Posterior vena cava (tissue), 2 donors: ENCODE measurements around the gene GALNT1. TPM values are rescaled to one million over a fixed set of nuclear protein-coding genes. Genes with fewer than 3 reads are reported as not detected.

ENCODE experiments used
- DNase-seq: peaks from one replicate; pipeline ENCODE4 v3.0.0-alpha.2; 2020; ENCODE audit warnings: low spot score
- intact Hi-C, 2 donors: fragments of 100-400 bp; cut with DNase I; formaldehyde crosslinking; loops; one replicate each; pipeline versions ENCODE4 v1.14.1 to v1.14.2; 2022 to 2023
- total RNA-seq, 2 donors: library from RNA; stranded (reverse); fragmentation: NEBNext Ultra II Directional; extraction: Animal tissue kit (Norgen Biotek cat#: 25700); gene quantifications; one replicate each; pipeline ENCODE4 v1.2.1, GENCODE V29; 2021
- donor health status: DM: yes; HTN: yes; CAD: no.
- donor health status: DM: yes; HTN: yes; CAD: no.

GALNT1 gene
- total RNA-seq, 2 donors from 2014 or later, result 53.8 to 54.0 TPM

GRCh38 chr18:35610724-35611123, 29.2 kb downstream of the GALNT1 start:
- intact Hi-C loops, result no loop called here
- DNase-seq, result no peak

GRCh38 chr18:35611518-35611917, 30.0 kb downstream of the GALNT1 start:
- no peak for DNase-seq
- intact Hi-C loops, result no loop called here

- intact Hi-C loops, result no loop called here
Measured at GRCh38 chr18:35616074-35616473, 34.5 kb downstream of the GALNT1 start.

GRCh38 chr18:35616664-35617423, 35.3 kb downstream of the GALNT1 start:
- DNase-seq, result peak; percentile 81
- intact Hi-C loops, result no loop called here

More at GRCh38 chr18:35616074-35616473, 34.5 kb downstream of the GALNT1 start:
- DNase-seq, result no peak

GRCh38 chr18:35617865-35618264, 36.3 kb downstream of the GALNT1 start:
- DNase-seq, result no peak
- intact Hi-C loops, result no loop called here

- intact Hi-C loops, result no loop called here
Measured at GRCh38 chr18:35618289-35618688, 36.7 kb downstream of the GALNT1 start.

GRCh38 chr18:35618696-35619095, 37.2 kb downstream of the GALNT1 start:
- no peak for DNase-seq
- intact Hi-C loops, result no loop called here

More at GRCh38 chr18:35618289-35618688, 36.7 kb downstream of the GALNT1 start:
- DNase-seq, result no peak

GRCh38 chr18:35619464-35619863, 37.9 kb downstream of the GALNT1 start:
- intact Hi-C loops, result no loop called here
- DNase-seq, result no peak

GRCh38 chr18:35619941-35620340, 38.4 kb downstream of the GALNT1 start:
- intact Hi-C loops, result no loop called here
- no peak for DNase-seq

- DNase-seq, result no peak
- intact Hi-C loops, result no loop called here
Measured at GRCh38 chr18:35620765-35621164, 39.2 kb downstream of the GALNT1 start.

GRCh38 chr18:35623255-35623654, 41.7 kb downstream of the GALNT1 start:
- DNase-seq, result no peak
- intact Hi-C loops, result no loop called here

GRCh38 chr18:35624146-35624545, 42.6 kb downstream of the GALNT1 start:
- intact Hi-C loops, result no loop called here
- DNase-seq, result no peak

- intact Hi-C loops, result no loop called here
- DNase-seq, result no peak
Measured at GRCh38 chr18:35625232-35625631, 43.7 kb downstream of the GALNT1 start.

- intact Hi-C loops, result no loop called here
Measured at GRCh38 chr18:35633761-35634160, 52.2 kb downstream of the GALNT1 start.

GRCh38 chr18:35634323-35634722, 52.8 kb downstream of the GALNT1 start:
- intact Hi-C loops, result no loop called here
- DNase-seq, result no peak

More at GRCh38 chr18:35633761-35634160, 52.2 kb downstream of the GALNT1 start:
- DNase-seq, result no peak

- intact Hi-C loops, result no loop called here
- DNase-seq, result no peak
Measured at GRCh38 chr18:35635170-35635569, 53.6 kb downstream of the GALNT1 start.

- DNase-seq, result no peak
- intact Hi-C loops, result no loop called here
Measured at GRCh38 chr18:35637227-35637626, 55.7 kb downstream of the GALNT1 start.

GRCh38 chr18:35639296-35639695, 57.8 kb downstream of the GALNT1 start:
- no peak for DNase-seq
- intact Hi-C loops, result no loop called here

GRCh38 chr18:35641467-35641866, 59.9 kb downstream of the GALNT1 start:
- no peak for DNase-seq
- intact Hi-C loops, result no loop called here

GRCh38 chr18:35641916-35642315, 60.4 kb downstream of the GALNT1 start:
- intact Hi-C loops, result no loop called here
- no peak for DNase-seq

GRCh38 chr18:35642802-35643201, 61.3 kb downstream of the GALNT1 start:
- no peak for DNase-seq
- intact Hi-C loops, result no loop called here
